HG02798 (cell line): Measurements from ENCODE around the gene TTLL10.
"Not testable (repeated sequence)": the region's sequence is repeated elsewhere in the genome, so short reads cannot be mapped to it uniquely, and the experiment has no call there.

Experiments
- ATAC-seq: cut with Tn5 transposase; IDR thresholded peaks from one replicate; pipeline ENCODE4 v1.9.1; 2021; ENCODE audit warnings: mild to moderate bottlenecking; ENCODE audit not compliant: unreplicated experiment, poor library complexity

The TTLL10 gene

GRCh38 chr1:1183221-1183747 lies 9.6 kb downstream of the TTLL10 start:
- ATAC-seq = no peak

DNA sequence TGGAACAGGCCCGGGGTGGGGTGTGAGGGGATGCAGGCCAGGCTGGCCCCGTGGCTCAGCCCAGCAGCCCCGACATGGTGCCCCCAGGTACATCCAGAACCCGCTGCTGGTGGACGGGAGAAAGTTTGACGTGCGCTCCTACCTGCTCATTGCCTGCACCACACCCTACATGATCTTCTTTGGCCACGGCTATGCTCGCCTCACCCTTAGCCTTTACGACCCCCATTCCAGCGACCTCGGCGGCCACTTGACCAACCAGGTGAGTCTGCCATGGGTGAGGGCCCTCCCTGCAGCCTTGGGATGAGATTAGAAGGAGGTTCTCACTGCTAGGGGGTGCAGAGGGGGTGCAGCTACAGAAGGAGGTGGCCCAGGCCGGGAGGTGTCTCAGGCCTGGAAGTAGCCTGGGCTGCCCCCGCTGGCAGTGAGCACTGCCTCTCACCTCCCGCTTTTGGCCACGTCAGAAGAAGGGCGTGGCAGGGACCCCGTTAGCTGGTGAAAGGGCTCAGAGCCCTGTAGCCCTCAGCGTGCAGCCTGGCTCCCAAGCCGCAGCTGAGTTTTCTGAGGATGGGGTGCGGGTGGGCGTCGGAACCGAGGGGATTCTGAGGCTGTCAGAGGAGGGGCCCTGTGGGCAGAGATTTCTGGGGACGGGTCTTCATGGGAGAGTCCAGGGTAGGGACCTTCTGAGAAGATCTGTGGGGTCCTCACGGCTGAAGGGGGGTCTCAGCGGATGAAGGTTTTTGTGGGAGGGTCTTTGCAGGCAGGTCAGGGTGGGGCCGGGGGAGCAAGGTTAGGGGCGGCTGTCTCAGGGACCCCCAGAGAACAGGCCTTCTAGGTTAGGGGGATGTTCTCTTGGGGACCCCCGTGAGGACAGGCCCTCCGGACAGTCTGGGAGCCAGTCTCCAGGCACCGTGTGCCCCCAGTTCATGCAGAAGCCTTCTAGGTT lies 10.4 kb downstream of the TTLL10 start:
- ATAC-seq = no peak

DNA sequence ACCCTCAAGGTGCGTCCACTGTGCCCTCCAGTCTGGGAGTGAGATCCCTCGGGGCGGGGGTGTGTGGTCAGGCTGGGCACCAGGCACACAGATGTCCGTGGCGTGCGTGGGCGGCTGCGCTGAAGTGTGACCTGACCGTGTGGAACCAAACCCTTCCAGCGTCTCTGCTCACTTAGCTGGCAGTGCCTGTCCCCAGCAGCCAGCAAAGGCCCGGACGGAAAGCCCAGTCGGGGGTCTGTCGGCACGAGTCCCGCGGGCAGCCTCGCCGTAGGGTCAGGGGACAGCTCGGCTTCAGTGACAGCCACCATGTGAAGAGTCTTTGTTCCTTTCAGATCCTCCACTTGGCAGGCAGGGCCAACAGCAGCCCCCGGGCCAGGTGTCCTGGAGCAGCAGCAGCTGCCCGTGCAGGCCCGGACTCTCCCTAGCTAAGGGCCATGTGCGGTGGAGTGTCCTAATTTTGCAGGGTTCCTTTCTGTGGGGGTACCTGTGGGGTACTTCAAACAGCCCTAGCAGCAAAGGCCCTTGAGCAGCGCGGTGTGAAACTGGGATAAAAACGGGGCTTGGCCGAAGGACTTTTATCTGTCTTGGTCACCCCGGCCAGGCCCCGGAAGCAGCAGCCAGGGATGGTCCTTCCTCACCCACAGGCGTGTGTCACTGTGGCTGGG lies 11.6 kb downstream of the TTLL10 start:
- ATAC-seq = no peak

DNA sequence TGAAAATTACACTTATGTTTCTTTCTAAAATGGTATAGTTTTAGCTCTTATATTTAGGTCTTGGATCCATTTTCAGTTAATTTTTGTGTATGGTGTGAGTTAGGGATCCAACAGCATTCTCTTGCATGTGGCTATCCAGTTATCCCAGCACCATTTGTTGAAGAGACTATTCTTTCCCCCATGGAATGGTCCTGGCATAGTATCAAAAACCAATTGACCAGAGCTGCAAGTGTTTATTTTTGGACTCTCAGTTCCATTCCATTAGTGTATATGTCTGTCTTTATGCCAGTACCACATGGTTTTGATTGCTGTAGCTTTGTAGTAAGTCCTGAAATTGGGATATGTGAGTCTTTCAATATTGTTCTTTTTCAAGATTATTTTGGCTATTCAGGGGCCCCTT lies 14.3 kb downstream of the TTLL10 start:
- ATAC-seq = no peak

DNA sequence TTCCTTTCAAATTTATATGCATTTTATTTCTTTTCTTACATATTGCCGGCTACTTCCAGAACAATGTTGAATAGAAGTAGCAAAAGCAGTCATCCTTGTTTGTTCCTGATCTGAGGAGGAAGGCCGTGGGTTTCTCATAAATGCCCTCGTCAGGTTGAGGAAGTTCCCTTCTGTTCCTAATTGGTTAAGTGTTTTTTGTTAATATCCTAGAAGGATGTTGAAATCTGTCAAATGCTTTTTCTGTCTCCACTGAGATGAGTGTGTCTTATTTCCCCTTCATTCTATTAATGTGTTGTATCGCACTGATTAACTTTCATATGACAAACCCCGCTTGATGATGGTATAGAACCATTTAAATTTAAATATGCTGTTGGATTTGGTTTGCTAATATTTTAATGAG lies 15.4 kb downstream of the TTLL10 start:
- no peak for ATAC-seq

GRCh38 chr1:1191734-1192133 lies 18.1 kb downstream of the TTLL10 start:
- ATAC-seq = no peak

DNA sequence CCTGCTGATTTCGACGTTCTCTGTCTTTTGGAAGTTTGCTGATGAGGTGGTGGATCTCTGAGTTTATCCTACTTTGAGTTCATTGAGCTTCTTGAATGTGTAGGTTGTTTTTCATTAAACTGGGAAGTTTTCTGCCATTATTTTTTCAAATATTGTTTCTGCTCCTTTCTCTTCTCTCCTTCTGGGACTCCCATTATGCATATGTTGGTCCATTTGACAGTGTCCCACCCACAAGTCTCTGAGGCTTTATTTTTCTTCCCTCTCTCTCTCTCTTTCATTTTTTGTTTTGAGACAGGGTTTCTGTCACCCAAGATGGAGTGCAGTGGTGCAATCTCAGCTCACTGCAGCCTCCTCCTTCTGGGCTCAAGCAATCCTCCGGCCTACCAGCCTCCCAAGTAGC lies 21.0 kb downstream of the TTLL10 start:
- ATAC-seq = no peak

GRCh38 chr1:1195726-1196125 lies 22.0 kb downstream of the TTLL10 start:
- ATAC-seq = not testable (repeated sequence)

- ATAC-seq = no peak
These were observed 22.9 kb downstream of the TTLL10 start for GRCh38 chr1:1196431-1197187.

GRCh38 chr1:1197188-1197500 lies 23.5 kb downstream of the TTLL10 start:
- no peak for ATAC-seq

- ATAC-seq = no peak
These were observed 24.1 kb downstream of the TTLL10 start for GRCh38 chr1:1197551-1198422.

DNA sequence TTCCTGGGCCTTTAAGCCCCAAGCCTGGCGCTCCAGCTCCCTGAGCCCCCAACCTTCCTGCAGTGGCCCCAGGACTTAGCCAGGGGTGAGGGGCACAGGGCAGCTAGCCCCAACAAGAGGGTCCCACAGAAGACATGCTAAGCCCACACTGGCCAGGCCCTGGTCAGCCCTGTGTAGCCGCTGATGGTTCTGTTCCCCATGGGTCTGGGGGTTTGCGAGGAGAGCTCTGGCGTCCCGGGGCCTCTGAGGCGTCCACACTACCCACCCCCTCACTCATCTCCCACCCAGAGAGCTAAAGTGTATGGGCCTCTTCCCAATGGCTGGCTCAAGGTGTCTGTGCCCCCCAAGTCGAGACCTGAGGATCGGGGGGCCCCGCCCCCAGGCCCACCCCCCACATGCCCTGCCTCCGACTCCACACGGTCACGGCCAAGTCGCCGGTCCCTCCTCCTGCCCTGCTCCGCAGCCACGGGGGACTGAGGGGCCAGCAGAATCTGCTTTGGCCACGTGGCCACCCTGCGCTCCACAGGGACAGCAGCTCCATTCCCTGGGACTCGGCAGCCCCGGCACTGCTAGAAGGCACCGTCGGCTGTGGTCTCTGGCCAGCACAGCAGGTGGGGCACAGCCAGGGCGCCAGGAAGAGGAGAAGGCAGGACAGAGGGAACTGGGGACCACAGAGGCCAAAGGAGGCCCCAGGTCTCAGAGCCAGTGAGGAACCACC lies 24.9 kb downstream of the TTLL10 start:
- ATAC-seq = no peak

DNA sequence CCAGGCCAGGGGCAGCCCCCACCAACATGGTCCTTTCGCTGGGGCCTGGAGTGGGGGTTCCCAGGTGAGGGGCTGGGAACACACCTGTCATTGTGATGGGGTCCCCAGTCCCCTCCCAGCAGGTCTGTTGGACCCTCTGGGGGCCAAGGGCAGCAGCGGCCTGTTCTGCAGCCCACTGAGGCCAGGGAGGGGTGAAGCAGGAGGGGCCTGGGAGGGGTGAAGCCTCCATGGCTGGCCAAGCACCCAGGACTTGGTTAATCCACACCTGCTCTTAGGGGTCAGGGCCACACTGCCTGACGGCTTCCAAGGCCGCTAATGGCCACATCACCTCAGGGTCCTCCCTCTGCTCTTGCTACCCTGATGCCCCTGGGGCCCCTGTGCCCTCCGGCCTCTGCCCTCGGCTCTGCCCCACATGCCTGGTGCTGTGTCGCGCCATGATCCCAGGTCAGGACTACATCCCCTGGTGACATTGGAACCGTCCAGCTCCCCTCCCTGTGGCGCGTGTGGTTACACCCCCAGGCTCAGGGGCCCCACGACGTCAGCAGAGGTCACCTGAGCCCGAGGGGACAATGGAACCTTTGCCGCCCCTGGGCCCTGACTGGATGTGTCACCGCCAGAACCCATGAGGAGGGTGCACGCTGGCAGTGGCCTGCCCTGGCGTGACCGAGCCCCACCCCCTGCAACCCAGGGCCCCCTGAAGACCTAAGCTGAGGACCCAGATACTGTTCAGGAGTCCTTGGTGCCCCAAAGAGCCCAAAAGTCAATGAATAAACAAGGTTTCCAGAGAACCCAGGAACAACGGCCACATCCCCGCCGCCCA lies 25.7 kb downstream of the TTLL10 start:
- no peak for ATAC-seq

DNA sequence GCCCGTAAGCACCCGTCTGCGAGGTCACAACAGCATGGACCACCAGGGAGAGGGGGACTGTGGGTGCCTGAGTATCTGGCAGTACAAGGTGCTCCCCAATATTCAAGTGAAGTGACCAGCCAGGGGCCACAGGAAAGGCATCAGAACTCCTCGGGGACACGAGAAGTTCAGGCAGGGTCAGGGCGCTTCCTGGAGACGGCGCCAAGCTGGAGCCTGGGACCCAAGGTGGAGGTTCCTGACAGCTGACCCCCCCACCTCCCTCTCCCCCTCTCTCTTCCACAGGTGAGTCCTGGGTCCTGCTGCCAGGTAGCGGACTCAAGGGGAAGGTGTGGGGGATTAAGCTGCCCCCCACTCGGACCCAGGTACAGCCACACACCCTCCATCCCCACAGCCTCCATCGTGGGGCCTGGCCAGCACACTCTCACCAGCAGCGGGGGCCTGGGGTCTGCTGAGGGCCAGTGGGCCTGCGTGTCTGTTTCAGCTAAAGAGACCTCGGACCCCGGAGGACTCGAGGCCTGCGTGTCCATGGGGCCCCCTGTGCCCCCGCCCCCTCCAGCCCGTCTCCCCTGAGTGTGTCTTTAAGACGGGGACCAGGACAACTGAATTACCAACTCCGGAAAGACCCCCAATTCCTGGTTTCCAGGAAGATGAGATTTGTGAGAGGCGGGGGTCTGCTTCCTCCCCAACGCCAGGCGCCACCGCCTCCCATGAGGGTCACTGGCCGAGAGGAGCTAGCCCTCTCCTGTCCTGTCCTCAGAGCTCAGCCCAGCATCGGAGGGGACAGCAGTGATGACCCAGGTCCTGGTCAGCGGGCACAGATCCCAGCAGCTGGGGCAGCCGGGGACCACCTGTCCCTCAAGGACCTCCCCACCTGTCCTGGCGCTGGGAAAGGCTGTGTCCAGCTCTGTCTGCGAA lies 26.5 kb downstream of the TTLL10 start:
- no peak for ATAC-seq

GRCh38 chr1:1200876-1201810 lies 27.5 kb downstream of the TTLL10 start:
- peak; percentile 60 for ATAC-seq

GRCh38 chr1:1202831-1203560 lies 29.3 kb downstream of the TTLL10 start:
- no peak for ATAC-seq
